CD4-positive, alpha-beta T cell (primary cell): ENCODE measurements around the gene ERMAP. TPM values are rescaled to one million over a fixed set of nuclear protein-coding genes. Genes with fewer than 3 reads are reported as not detected.

Experiments used
- ATAC-seq: fragments of 200-7000 bp; cut with Tn5 transposase; one replicate; pipeline ENCODE4 v1.10.0; 2022; ENCODE audit warnings: mild to moderate bottlenecking; ENCODE audit not compliant: poor library complexity
- CTCF ChIA-PET: fragments of 350-600 bp; sonication (Branson Sonifier 250); formaldehyde crosslinking; loops from one replicate; lab custom pipeline; 2021; ENCODE audit warnings: antibody characterized with exemption, inconsistent platforms; lab: Charles Lee
- POLR2A ChIA-PET: fragments of 350-600 bp; sonication (Branson Sonifier 250); formaldehyde crosslinking; loops from one replicate; lab custom pipeline; 2021; ENCODE audit warnings: antibody characterized with exemption, inconsistent platforms; lab: Charles Lee
- DNase-seq, 14 experiments: peaks; one replicate each; pipeline ENCODE4 v3.0.0-alpha.2; 2013 to 2020; ENCODE audit warnings: mixed read lengths in 2 of 14
- H3K27ac ChIP-seq, 2 donors: one replicate each; pipeline versions ENCODE4 v1.5.1 to v1.7.0; 2013; ENCODE audit warnings: low read length in 2 of 2, low read depth in 1 of 2, mild to moderate bottlenecking in 1 of 2
- H3K27me3 ChIP-seq, 2 experiments: 1 replicate in 1 of 2; 2 replicates in 1 of 2; pipeline versions ENCODE4 v1.6.1 to v1.7.0; 2013; ENCODE audit warnings: low read length in 2 of 2, control low read depth in 1 of 2, mild to moderate bottlenecking in 1 of 2, moderate library complexity in 1 of 2; ENCODE audit not compliant: insufficient read depth in 2 of 2, control insufficient read depth in 1 of 2
- H3K36me3 ChIP-seq: one replicate; pipeline ENCODE4 v1.6.1; 2013; ENCODE audit warnings: low read length, control low read depth; ENCODE audit not compliant: insufficient read depth
- H3K4me1 ChIP-seq: one replicate; pipeline ENCODE4 v1.6.1; 2013; ENCODE audit warnings: low read length, control low read depth; ENCODE audit not compliant: insufficient read depth
- H3K4me3 ChIP-seq: one replicate; pipeline ENCODE4 v1.5.1; 2013; ENCODE audit warnings: mild to moderate bottlenecking, low read length, moderate library complexity
- H3K9me3 ChIP-seq, 2 experiments: 1 replicate in 1 of 2; 2 replicates in 1 of 2; pipeline versions ENCODE4 v1.6.1 to v1.7.0; 2013; ENCODE audit warnings: low read length in 2 of 2, mild to moderate bottlenecking in 2 of 2, control low read depth in 1 of 2, moderate library complexity in 1 of 2; ENCODE audit not compliant: control insufficient read depth in 1 of 2, insufficient read depth in 1 of 2
- H3K27ac Mint-ChIP-seq: one replicate; pipeline ENCODE4 v1.8.0; 2020; ENCODE audit warnings: mixed read lengths
- H3K27me3 Mint-ChIP-seq: one replicate; pipeline ENCODE4 v1.8.0; 2021; ENCODE audit warnings: mixed read lengths
- H3K36me3 Mint-ChIP-seq: one replicate; pipeline ENCODE4 v1.8.0; 2021; ENCODE audit warnings: low read depth, mixed read lengths
- H3K4me1 Mint-ChIP-seq: one replicate; pipeline ENCODE4 v1.8.0; 2021; ENCODE audit warnings: low read depth, mixed read lengths
- H3K4me3 Mint-ChIP-seq: one replicate; pipeline ENCODE4 v1.8.0; 2020; ENCODE audit warnings: mild to moderate bottlenecking, mixed read lengths
- H3K9me3 Mint-ChIP-seq: one replicate; pipeline ENCODE4 v1.8.0; 2020; ENCODE audit warnings: mixed read lengths
- intact Hi-C, 2 experiments: fragments of 100-400 bp; cut with DNase I in 1 of 2; cut with micrococcal nuclease in 1 of 2; formaldehyde crosslinking; loops; one replicate each; pipeline versions ENCODE4 v1.15.1 to v1.9.0; 2023 to 2025; cut with DNase I, micrococcal nuclease
- total RNA-seq, 174 experiments: library from RNA in 2 of 174; stranded (reverse) in 2 of 174; gene quantifications; one replicate each; pipeline ENCODE4 v1.2.3 and lab custom pipeline; 2021 to 2026
- TF ChIP-seq, protein P1 (sequence below): fragments of 200-600 bp; IDR thresholded peaks from one replicate; pipeline ENCODE4 v1.8.0; 2022; ENCODE audit warnings: antibody characterized with exemption, mild to moderate bottlenecking

Gene ERMAP
- total RNA-seq, 2 experiments from 2014 or later: 4.4 to 5.0 TPM

DNA sequence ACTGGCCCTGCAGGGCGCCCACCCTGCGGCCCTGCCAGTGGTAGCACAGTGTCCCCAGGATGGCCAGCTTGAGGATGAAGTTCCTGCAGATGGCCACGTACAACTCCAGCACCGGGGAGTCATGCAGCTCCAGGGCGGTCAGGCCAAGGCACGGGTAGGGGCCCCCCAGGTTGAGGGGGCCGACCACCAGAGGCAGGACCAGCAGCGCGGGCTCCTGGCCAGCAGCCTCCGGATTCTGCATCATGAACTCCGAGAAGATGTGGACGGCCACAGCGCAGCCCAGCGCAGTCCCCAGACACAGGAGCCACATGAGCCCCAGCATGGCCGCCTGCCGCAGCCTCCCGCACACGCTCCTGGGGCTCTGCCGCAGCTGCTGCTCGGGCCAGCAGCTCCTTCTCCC is 70.4 kb downstream of the ERMAP start:
- no peaks in the 10 kb centered on the region for H3K27me3 ChIP-seq
- Mint-ChIP-seq H3K36me3 (no peaks in the 10 kb centered on the region), H3K27ac (no peak overlapping the region), H3K4me1 (no peaks in the 10 kb centered on the region), H3K27me3 (peaks cover 4% of the 10 kb centered on the region), H3K9me3 (no peaks in the 10 kb centered on the region), H3K4me3 (no peak overlapping the region)
- no peaks in the 10 kb centered on the region for H3K36me3 ChIP-seq
- CTCF ChIA-PET: no interaction called here
- no peaks in the 10 kb centered on the region for H3K9me3 ChIP-seq
- POLR2A ChIA-PET: interaction anchor here (0.6 kb wide), 1 partner anchor 259 kb away, joined by 3 read pairs; no protein-coding TSS in a partner anchor
- intact Hi-C loops: no loop called here
- ATAC-seq (no peak), DNase-seq (no peak)
- TF ChIP-seq, protein P1, sequence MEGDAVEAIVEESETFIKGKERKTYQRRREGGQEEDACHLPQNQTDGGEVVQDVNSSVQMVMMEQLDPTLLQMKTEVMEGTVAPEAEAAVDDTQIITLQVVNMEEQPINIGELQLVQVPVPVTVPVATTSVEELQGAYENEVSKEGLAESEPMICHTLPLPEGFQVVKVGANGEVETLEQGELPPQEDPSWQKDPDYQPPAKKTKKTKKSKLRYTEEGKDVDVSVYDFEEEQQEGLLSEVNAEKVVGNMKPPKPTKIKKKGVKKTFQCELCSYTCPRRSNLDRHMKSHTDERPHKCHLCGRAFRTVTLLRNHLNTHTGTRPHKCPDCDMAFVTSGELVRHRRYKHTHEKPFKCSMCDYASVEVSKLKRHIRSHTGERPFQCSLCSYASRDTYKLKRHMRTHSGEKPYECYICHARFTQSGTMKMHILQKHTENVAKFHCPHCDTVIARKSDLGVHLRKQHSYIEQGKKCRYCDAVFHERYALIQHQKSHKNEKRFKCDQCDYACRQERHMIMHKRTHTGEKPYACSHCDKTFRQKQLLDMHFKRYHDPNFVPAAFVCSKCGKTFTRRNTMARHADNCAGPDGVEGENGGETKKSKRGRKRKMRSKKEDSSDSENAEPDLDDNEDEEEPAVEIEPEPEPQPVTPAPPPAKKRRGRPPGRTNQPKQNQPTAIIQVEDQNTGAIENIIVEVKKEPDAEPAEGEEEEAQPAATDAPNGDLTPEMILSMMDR: no peak
- no peak overlapping the region for H3K27ac ChIP-seq
- no peak overlapping the region for H3K4me3 ChIP-seq
- no peaks in the 10 kb centered on the region for H3K4me1 ChIP-seq

DNA sequence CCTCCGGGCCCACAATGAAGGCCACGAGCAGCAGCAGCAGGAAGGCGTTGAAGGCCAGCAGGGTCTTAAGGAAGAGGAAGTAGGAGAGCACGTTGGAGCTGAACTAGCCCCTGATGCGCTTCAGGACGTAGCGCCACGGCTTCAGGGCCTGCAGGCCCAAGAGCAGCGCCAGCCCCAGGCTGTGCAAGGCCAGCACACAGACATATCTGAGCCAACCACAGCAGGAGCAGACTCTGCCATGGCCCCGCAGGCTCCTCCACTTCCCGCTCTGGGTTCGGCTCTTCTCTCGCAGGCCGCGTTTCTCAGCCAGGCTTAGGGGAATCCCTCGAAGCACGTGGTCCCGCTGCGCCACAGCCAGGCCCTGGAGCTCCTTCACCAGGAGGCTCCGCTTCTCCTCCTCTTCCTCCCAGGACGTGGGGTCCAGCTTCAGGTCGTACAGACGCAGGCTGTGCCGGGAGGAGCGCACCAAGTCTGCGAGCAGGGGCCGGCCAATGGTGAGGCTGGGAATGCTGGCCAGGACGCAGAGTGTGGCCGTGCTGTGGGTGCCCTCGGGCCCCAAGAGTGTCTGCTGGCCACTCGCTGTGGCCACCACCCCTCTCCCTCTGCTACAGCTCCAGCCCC is 71.2 kb downstream of the ERMAP start:
- POLR2A ChIA-PET: no interaction called here
- no peaks in the 10 kb centered on the region for H3K36me3 Mint-ChIP-seq
- H3K9me3 Mint-ChIP-seq: no peaks in the 10 kb centered on the region
- H3K27me3 Mint-ChIP-seq: peaks cover 4% of the 10 kb centered on the region
- no peaks in the 10 kb centered on the region for H3K36me3 ChIP-seq
- H3K9me3 ChIP-seq: no peaks in the 10 kb centered on the region
- no peaks in the 10 kb centered on the region for H3K4me1 Mint-ChIP-seq
- H3K4me3 ChIP-seq: no peak overlapping the region
- ATAC-seq (no peak), DNase-seq (peak in 1 of 14 experiments; percentile 10)
- intact Hi-C loops: no loop called here
- no peaks in the 10 kb centered on the region for H3K27me3 ChIP-seq
- no peak overlapping the region for H3K4me3 Mint-ChIP-seq
- TF ChIP-seq, protein P1: no peak
- H3K27ac ChIP-seq: no peak overlapping the region
- CTCF ChIA-PET: no interaction called here
- no peaks in the 10 kb centered on the region for H3K4me1 ChIP-seq
- H3K27ac Mint-ChIP-seq: no peak overlapping the region

DNA sequence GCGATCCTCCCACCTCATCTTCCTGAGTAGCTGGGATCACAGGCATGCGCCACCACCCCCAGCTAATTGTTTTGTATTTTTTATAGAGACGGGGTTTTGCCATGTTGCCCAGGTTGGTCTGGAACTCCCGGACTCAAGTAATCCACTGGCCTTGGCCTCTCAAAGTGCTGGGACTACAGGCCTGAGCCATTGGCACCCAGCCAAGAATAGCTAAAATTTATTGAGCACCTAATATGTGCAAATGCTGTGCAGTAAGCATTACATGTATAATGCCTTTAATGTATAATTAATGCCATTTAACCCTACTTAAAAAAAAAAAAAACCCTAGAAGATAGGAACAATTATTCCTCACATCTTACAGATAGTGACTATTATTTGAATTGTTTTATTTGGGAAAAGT is 72.3 kb downstream of the ERMAP start:
- Mint-ChIP-seq H3K27me3 (peaks cover 4% of the 10 kb centered on the region), H3K36me3 (no peaks in the 10 kb centered on the region), H3K4me1 (no peaks in the 10 kb centered on the region), H3K4me3 (no peak overlapping the region), H3K27ac (no peak overlapping the region), H3K9me3 (no peaks in the 10 kb centered on the region)
- TF ChIP-seq, protein P1: no peak
- Histone ChIP-seq H3K27ac (no peak overlapping the region), H3K9me3 (no peaks in the 10 kb centered on the region), H3K27me3 (no peaks in the 10 kb centered on the region), H3K4me1 (no peaks in the 10 kb centered on the region), H3K4me3 (no peak overlapping the region), H3K36me3 (no peaks in the 10 kb centered on the region)
- intact Hi-C loops: no loop called here
- ATAC-seq (no peak), DNase-seq (no peak)
- POLR2A ChIA-PET: no interaction called here
- CTCF ChIA-PET: interaction anchor here (0.7 kb wide), 1 partner anchor 184 kb away, joined by 3 read pairs; no protein-coding TSS in a partner anchor
